KBM-7 (cell line): ENCODE results near the gene RDH12.
"Not testable (repeated sequence)": the region's sequence is repeated elsewhere in the genome, so short reads cannot be mapped to it uniquely, and the experiment has no call there.

Experiments
- DNase-seq: peaks from one replicate; pipeline ENCODE4 v3.0.0-alpha.2; 2015
- in situ Hi-C: fragments of 300-500 bp; cut with MboI; formaldehyde crosslinking; loops from 2 replicates; pipeline ENCODE4 v1.14.3; 2020; ENCODE audit warnings: low sequenced_read_pairs, low pct_unique_long_range_greater_than_20kb, mixed read lengths

RDH12 gene

DNA sequence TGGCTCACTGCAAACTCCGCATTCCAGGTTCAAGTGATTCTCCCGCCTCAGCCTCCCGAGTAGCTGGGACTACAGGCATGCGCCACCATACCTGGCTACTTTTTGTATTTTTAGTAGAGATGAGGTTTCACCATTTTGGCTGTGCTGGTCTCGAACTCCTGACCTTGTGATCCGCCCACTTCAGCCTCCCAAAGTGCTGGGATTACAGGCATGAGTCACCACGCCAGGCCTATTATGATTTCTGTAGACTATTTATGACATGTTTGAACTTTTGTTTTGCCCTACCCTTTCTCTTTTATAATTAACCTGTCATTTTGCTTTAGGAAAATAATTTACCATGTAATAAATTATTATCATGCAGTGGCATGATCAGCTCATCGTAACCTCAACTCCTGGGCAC lies at the start of gene RDH12:
RDH12 (plus strand) TSS at position 395 of the 400 bp plus-strand sequence. CDS start 20,757 bp downstream, outside the sequence.
- DNase-seq, in situ Hi-C loops: not testable (repeated sequence)

DNA sequence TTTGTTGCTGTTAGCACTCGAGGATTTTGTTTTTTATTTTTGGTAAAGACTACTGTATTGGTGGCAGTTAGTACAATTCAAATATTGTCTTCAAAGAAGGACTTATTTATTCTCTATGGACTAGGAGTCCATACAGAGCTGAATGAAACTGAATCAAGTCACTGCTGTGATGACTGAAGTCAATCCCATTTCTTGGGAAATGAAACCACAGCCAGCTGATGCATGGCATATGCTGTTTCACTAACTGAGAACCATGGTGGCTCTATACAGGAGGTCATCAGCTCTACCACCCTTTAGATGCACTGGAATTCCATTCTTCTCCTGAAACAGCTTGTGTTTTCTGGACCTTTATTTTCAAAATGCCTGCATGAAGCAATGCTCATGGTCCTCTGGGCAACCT lies 49.5 kb upstream of the RDH12 start:
- in situ Hi-C loops: no loop called here
- no peak for DNase-seq

DNA sequence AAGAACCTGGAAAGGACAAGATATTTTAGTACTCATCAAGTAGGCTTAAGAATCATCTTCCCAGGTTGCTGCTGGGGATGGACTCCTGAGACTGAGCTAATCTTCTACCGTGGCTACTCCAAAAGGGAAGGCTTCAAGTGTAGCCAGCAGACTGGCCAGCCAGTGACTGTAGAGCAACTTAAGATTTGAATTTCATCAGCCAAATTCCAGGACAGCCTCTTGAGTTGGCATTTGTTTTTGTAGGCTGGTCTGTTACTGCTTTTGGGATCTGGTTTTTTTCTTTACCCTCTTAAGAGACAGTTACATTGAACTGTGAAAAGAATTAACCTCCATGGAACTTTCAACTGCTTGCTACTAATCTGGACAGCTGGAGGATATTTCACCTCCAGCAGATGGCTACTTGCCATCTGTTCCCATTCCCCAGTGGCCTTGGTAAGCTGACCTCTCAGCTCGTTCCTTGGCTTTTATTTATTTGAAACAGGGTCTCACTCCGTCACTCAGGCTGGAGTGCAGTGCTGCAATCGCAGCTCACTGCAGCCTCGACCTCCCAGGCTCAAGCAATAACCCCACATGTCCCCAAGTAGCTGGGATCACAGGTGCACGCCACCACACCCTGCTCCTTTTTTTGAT lies 47.9 kb upstream of the RDH12 start:
- DNase-seq: no peak
- in situ Hi-C loops: no loop called here

DNA sequence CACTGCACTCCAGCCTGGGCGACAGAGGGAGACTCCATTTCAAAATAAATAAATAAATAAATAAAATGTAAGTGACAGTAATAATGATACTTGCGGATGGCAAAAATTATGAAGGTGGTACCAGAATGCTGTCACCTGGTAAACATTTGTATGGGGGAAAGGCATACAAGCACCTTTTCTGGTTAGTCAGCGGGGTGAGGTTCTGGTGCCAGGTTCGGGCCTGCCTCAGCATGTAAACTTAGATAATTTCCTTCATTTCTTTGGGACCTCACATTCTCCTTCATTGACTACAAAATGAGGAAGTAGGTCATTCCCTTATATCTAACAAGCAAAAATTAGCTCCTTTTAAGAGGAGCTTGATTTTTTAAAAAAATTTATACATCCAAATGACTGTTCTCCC lies 38.1 kb upstream of the RDH12 start:
- peak; percentile 24 for DNase-seq
- in situ Hi-C loops: no loop called here

DNA sequence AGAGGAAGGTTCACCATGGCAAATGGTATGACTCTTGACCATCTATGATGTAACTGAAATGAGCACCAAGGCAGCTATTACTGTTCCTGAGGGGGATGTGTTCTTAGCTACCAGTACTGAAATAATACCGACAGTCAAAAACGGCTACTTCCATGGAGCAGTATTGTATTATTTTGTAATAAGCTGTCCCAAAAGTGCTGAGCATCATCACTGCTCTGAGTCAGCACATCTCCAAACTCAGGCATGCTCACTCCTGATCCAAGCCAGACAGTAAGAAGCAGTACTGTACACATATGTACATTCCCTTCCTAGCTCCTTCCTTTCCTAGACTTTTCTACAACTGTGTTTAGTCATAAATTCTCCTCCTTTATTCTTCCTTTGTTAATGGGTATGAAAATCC lies 35.8 kb upstream of the RDH12 start:
- no peak for DNase-seq
- in situ Hi-C loops: no loop called here

DNA sequence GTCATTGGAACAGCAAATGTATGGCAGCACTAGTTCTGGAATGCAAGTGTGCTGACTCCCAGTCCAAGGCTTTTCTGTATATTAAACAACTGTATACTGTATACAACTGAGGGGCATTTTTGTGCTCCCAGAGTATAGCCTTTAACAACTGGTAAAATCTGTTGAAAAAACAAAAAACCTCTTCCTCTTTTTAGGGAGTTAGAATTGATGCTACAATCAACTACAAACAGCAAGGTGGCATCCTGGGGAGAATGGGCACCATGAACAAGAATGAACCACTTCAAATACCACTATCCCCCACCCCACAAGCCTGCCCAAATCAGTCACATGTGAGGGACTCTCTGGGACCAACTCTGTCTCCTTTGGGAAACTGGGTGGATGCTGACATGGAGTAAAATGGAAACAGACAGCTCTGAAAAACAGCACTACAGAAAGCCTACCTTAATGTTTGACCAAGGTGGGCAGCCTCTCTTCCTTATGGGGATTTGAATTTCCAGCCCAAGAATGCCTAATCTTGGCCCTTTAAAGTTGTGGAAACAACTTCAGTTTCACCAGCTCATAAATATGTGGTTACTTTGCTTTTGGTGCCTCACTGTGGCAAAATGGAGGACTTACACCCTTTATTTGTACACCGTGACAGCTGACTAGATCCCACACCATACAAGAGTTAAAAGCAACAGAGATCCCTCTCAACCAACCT lies 34.8 kb upstream of the RDH12 start:
- DNase-seq: peak; percentile 74

DNA sequence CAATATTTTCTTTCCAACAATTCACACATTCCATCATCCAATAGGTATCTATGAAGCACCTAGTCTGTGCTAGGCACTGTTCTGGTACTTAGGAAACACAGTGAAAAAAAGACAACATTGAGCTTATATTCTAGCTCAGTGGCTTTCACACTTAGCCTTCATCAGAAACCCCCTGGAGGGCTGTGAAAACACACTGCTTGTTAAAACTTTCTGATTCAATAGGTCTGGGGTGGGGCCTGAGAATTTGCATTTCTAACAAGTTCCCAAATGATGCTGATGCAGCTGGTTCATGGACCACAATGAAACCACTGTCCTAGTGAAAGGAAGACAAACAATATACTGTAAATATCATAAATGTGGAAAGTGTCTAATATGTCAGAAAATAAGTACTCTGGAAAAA lies 33.1 kb upstream of the RDH12 start:
- no peak for DNase-seq
- in situ Hi-C loops: no loop called here

More for the DNA sequence above, 34.8 kb upstream of the RDH12 start:
- in situ Hi-C loops: no loop called here

DNA sequence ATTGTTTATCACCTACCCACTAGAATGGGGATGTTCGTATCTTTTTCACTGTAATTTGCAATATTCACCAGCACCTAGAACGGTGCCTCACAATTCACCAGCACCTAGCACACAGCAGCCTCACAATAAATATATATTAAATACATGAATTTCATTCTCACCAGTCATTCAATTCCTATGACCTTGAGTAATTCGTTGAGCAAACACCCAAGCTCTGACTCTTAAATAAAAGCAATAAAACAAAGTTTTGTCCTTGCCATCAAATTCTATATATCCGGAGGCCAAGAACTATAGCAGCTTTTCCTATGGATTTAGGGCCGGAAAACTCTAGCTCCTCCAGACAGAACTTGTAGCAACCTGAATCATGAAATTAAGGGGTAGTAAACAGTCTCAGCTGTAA lies 28.2 kb upstream of the RDH12 start:
- in situ Hi-C loops: no loop called here
- DNase-seq: no peak

DNA sequence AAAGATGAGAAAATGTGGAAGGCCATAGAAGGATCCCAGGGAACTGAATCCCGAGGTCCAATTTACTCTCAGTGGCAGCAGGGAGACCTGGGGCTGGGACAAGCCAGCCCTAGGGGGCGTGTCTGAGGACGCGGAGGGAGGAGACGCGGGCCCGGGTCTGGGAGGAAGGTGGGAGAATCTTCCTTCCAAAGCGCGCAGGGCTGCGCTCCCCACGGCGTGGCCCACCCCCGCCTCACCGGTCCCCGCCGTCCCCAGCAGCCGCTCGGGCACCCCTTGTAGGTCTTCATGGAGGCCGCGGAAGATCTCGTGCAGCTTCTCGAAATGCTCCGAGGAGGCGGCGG lies 27.6 kb upstream of the RDH12 start:
- in situ Hi-C loops: no loop called here
- DNase-seq: peak; percentile 67

DNA sequence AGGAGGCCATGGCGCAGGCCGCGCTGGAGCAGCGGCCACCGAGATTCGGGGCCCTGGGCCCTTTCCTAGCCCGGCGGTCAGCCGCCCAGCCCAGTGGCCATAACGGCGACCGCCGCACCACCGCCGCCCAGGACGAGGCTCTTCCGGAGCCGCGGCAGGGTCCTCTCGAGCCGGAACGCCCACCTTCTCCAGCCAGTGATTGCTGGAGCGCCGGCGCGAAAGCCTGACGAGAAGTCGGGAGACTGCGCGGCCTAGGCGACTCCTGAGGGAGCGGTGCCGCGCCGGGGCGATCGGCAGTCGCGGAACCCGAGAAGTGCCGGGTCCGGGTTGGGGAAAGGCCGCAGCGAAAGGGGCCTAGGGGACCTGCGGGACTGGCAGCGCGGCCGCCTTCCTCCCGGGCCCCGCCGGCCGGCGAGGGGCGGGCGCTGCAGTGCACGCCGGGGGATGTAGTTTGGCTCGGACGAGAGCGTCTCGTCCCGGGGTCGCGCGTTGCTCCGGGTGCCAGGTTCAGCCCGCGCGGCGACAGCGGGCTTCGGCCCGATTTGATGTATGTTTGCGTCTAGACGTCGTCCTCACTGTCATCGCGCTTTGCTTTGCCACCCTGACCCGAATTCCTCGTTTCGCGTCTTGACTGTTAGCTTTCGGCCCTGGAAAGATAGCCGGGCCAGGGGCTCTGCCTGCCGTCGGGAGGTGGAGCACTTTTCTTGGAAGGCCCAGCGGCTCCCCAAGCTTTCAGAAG lies 27.0 kb upstream of the RDH12 start, which contains the start of gene VTI1B:
VTI1B (minus strand) TSS at position 153 of the 739 bp plus-strand sequence; CDS start at position 10, 143 bp downstream.
- in situ Hi-C loops: no loop called here
- DNase-seq: peak; percentile 91

DNA sequence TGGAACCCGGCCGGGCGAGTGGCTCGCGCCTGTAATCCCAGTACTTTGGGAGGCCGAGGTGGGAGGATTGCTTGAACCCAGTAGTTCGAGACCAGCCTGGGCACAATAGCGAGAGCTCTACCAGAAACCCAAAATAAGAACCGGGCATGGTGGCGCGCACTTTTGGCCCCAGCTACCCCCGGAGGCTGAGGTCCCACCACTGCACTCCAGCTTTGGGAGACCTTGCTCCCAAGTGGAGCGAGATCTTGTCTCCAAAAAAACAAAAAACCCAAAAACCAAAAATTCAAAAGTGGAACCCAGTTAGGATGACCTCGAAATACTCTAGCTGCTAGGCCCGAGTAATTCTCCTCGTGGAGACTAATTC lies 26.5 kb upstream of the RDH12 start:
- in situ Hi-C loops: no loop called here
- DNase-seq: no peak

DNA sequence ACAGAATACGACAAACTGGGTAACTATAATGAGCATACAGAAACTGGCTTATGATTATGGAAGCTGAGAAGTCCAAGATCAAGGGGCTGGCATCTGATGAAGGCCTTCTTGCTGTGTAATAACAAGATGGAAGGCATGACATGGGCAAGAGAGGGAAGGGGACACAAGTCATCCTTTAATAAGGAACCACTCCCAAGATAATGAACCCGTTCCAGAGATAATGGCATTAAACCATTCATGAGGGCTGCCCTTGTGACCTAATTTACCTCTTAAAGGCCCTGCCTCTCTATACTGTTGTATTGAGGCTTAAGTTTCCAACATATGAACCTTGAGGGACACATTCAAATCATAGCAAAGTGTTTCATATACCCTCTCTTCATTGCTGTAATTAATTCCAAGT lies 22.7 kb upstream of the RDH12 start:
- in situ Hi-C loops: no loop called here
- DNase-seq: no peak

DNA sequence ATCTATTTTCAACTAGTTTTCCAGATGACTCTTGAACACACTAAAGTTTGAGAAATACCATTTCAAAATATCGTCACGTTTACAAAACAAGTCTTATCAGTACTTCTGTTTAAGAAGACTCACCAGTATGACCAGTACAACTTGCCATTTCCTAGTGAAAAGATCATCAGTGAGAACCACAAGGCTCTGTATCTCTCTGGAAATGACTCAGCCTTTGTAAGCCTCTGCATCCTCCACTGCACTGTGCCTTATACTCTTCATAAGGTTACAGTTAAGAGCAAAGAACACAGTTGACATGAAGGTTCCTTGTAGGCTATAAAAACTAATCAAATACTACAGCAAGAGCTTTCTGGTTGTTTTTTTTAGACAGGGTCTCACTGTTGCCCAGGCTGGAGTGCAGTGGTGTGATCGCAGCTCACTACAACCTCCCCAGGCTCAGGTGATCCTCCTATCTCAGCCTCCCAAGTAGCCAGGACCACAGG lies 21.5 kb upstream of the RDH12 start:
- no peak for DNase-seq
- in situ Hi-C loops: no loop called here

DNA sequence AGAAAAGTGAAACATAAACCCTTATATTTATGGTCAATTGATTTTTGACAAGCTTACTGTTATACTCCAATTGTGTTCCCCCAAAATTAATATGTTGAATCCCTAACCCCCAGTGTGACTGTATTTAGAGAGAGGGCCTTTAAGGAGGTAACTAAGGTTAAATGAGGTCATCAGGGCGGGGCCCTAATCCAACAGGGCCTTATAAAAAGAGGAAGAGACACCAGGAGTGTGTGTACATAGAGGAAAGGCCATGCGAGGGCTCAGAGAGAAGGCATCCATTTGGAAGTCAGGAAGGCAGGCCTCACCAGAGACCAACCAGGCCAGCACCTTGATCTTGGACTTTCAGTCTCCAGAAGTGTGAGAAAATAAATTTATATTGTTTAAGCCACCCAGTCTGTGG lies 20.7 kb upstream of the RDH12 start:
- in situ Hi-C loops: no loop called here
- DNase-seq: peak; percentile 79

DNA sequence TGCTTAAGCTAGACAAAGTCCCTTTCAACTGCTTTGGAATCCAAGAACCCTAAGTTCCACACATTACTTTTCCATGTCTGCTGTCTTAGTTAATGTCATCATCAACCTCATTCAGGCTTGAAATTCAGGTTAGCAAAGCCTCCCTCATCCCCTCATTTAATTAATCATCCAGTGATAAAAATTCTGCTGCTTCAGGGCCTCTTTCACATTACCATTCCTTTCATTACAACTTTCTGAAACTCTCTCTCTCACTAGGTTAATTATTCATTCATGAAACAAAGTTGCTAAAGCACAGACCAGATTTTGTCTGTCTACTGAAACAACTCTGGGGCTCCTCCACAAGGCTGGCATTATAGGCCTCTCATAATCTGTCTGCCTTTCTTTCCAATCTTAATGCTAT lies 17.8 kb upstream of the RDH12 start:
- no peak for DNase-seq
- in situ Hi-C loops: no loop called here

DNA sequence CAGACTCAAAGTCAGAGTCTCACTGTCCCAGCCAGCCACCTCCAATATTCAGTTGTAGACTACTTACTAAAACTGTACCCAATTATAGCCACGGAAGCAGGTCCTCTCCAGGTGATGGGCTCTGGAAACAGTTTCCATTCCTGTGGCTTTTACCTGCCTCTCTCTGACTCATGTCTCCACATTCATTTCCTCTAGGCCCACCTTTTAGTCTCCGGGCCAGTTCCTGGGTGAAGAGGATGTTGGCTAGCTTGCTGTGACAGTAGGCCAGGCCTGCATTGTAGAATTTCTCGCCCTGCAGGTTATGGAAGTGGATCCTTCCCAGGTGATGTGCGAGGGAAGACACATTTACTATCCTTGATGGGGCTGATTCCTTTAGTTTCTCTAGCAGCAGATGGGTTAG lies 11.7 kb upstream of the RDH12 start:
- no peak for DNase-seq
- in situ Hi-C loops: no loop called here

DNA sequence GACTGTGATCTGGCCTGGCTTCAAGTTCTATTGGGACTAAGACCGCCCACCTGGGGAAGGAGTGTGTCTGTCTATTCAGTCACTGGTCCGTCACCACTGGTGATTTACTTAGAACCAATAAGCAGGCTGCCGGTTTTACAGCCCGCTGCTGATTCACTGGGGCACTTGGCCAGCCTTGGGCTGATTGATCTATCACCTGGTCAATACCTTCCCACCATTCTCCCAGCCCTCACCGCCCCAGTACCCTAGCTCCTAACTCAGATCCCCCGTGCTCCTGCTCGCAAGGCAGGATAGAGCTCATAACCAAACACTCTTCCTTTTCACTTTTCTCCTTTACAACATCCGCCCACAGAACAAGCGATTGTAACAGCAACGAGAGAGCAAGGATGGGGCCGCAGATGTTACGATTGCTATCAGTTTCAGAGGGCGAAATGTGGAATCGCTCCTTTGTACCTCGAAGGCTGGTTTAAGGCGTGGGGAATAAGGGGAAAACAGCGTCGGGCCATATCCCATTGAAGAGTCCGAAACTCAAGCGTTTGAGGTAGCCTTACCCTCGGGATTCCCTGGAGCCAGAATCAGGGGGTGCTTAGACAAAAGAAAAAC lies 6.8 kb upstream of the RDH12 start:
- in situ Hi-C loops: no loop called here
- peak; percentile 76 for DNase-seq

DNA sequence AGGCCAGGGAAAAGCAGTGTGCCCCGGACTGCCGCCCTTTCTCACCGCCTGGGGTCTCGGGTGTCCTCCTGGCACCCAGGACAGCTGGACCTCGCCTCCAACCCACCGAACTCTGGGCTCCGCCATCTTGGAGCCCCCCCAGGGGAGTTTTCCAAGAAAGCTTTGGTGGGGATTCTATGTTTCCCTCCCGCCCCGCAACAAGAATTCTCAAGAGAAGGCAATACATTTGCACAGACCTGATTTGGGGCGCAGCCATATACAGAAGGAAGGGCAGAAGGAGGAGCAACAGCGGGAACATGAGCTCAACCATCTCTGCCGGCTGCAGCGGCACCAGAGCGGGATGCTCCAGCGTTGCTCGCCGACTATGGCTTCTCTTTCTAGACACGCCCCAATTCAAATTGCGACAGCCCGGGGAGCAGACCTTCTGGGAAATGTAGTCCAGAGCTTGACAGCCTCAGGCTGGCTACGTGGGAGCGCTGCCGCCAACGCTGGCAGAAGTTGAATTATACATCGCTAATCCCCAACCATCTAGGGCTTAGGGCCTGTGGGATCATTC lies 6.2 kb upstream of the RDH12 start, which contains the start of gene RDH11:
RDH11 (minus strand) TSS at position 371 of the 556 bp plus-strand sequence; CDS start at position 310, 61 bp downstream.
- in situ Hi-C loops: no loop called here
- DNase-seq: peak; percentile 90

DNA sequence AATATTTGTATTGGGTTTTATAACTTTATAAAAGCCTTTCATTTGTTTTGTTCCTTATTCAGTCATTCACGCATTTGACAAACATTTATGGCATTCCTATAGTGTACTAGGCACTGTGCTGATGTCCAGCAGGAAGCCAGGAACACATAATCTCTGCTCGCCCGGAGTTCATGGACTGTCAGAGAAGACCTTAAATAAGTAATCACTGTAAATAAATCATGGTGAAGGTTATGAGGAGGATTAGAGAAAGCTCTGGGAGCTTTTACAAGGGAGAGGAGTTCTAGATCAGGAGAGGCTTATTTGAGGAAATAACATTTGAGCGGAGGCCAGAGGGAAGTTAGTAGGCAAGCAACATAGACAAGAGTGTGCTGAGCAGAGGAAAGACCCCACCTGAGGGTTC lies 4.7 kb upstream of the RDH12 start:
- in situ Hi-C loops: no loop called here
- no peak for DNase-seq
